ENCODE results near the gene SULT1C4.
"Not testable (repeated sequence)": the region's sequence is repeated elsewhere in the genome, so short reads cannot be mapped to it uniquely, and the experiment has no call there.

SULT1C4 gene

GRCh38 chr2:108413711-108414095 lies 35.9 kb downstream of the SULT1C4 start:
- DNase-seq (ENCODE audit: low spot score), result no peak

- no peak for DNase-seq (ENCODE audit: low spot score)
Observed at GRCh38 chr2:108414256-108414876, 36.6 kb downstream of the SULT1C4 start.

- DNase-seq (ENCODE audit: low spot score), result no peak
Observed at GRCh38 chr2:108414945-108415344, 37.2 kb downstream of the SULT1C4 start.

- DNase-seq (ENCODE audit: low spot score), result no peak
Observed at GRCh38 chr2:108417254-108417653, 39.5 kb downstream of the SULT1C4 start.

- no peak for DNase-seq (ENCODE audit: low spot score)
Observed at GRCh38 chr2:108418416-108418815, 40.7 kb downstream of the SULT1C4 start.

- no peak for DNase-seq (ENCODE audit: low spot score)
Observed at GRCh38 chr2:108423067-108423466, 45.3 kb downstream of the SULT1C4 start.

GRCh38 chr2:108423502-108424251 lies 45.9 kb downstream of the SULT1C4 start:
- no peak for DNase-seq (ENCODE audit: low spot score)

- DNase-seq (ENCODE audit: low spot score), result no peak
Observed at GRCh38 chr2:108428286-108429009, 50.7 kb downstream of the SULT1C4 start.

- DNase-seq (ENCODE audit: low spot score), result not testable (repeated sequence)
Observed at GRCh38 chr2:108435578-108435977, 57.8 kb downstream of the SULT1C4 start.

- no peak for DNase-seq (ENCODE audit: low spot score)
Observed at GRCh38 chr2:108436976-108437375, 59.2 kb downstream of the SULT1C4 start.
